Astrocyte (in vitro differentiated cells and primary cell): ENCODE data around the gene IL17RE. TPM values are rescaled to one million over a fixed set of nuclear protein-coding genes. Genes with fewer than 3 reads are reported as not detected.

ENCODE experiments used
- DNase-seq: peaks from one replicate; pipeline ENCODE4 v3.0.0-alpha.2; 2010; ENCODE audit warnings: low read depth
- FAIRE-seq: peaks from 2 replicates; lab custom pipeline; 2011; peaks lifted over from hg19 to GRCh38; lab: Jason Lieb, UNC
- H2AFZ ChIP-seq: 2 replicates; pipeline ENCODE4 v1.6.0; 2012; ENCODE audit warnings: low read depth, low read length, inconsistent platforms
- H3K27ac ChIP-seq: 2 replicates; pipeline ENCODE4 v1.5.1; 2011; ENCODE audit warnings: low read depth, low read length, inconsistent platforms
- H3K27me3 ChIP-seq: 2 replicates; pipeline ENCODE4 v1.6.0; 2011; ENCODE audit warnings: low read length, inconsistent platforms; ENCODE audit not compliant: insufficient read depth
- H3K36me3 ChIP-seq: 2 replicates; pipeline ENCODE4 v1.5.1; 2011; ENCODE audit warnings: low read length, inconsistent platforms; ENCODE audit not compliant: insufficient read depth
- H3K4me1 ChIP-seq: 2 replicates; pipeline ENCODE4 v1.5.1; 2011; ENCODE audit warnings: low read length, inconsistent platforms; ENCODE audit not compliant: insufficient read depth
- H3K4me2 ChIP-seq: 2 replicates; pipeline ENCODE4 v1.6.0; 2012; ENCODE audit warnings: low read length, inconsistent platforms
- H3K4me3 ChIP-seq: 2 replicates; pipeline ENCODE4 v1.5.1; 2011; ENCODE audit warnings: low read depth, mild to moderate bottlenecking, low read length, inconsistent platforms; ENCODE audit not compliant: insufficient read depth
- H3K79me2 ChIP-seq: 2 replicates; pipeline ENCODE4 v1.6.0; 2012; ENCODE audit warnings: mild to moderate bottlenecking, low read length, inconsistent platforms; ENCODE audit not compliant: insufficient read depth
- H3K9ac ChIP-seq: 2 replicates; pipeline ENCODE4 v1.6.0; 2012; ENCODE audit warnings: mild to moderate bottlenecking, low read length, inconsistent platforms
- H3K9me3 ChIP-seq: 2 replicates; pipeline ENCODE4 v1.5.1; 2012; ENCODE audit warnings: low read depth, mild to moderate bottlenecking, low read length, inconsistent platforms; ENCODE audit not compliant: insufficient read depth
- H4K20me1 ChIP-seq: 2 replicates; pipeline ENCODE4 v1.6.0; 2012; ENCODE audit warnings: low read length, inconsistent platforms; ENCODE audit not compliant: insufficient read depth
- H3K27ac Mint-ChIP-seq: one replicate; pipeline ENCODE4 v1.8.0; 2021; ENCODE audit warnings: mild to moderate bottlenecking, mixed read lengths; ENCODE audit not compliant: unreplicated experiment
- H3K27me3 Mint-ChIP-seq: one replicate; pipeline ENCODE4 v1.8.0; 2021; ENCODE audit warnings: low read depth, mixed read lengths; ENCODE audit not compliant: unreplicated experiment
- H3K36me3 Mint-ChIP-seq: one replicate; pipeline ENCODE4 v1.8.0; 2021; ENCODE audit warnings: low read depth, mixed read lengths; ENCODE audit not compliant: unreplicated experiment
- H3K4me1 Mint-ChIP-seq: one replicate; pipeline ENCODE4 v1.8.0; 2021; ENCODE audit warnings: low read depth, mixed read lengths; ENCODE audit not compliant: unreplicated experiment
- H3K4me3 Mint-ChIP-seq: one replicate; pipeline ENCODE4 v1.8.0; 2021; ENCODE audit warnings: mild to moderate bottlenecking, moderate library complexity, mixed read lengths; ENCODE audit not compliant: unreplicated experiment
- H3K9me3 Mint-ChIP-seq: one replicate; pipeline ENCODE4 v1.8.0; 2021; ENCODE audit warnings: mild to moderate bottlenecking, mixed read lengths; ENCODE audit not compliant: unreplicated experiment
- CTCF ChIP-seq: IDR thresholded peaks from 2 replicates; pipeline ENCODE4 v1.5.1; 2011; ENCODE audit warnings: low read depth, mild to moderate bottlenecking, inconsistent platforms, low read length, moderate library complexity; ENCODE audit not compliant: insufficient read depth
- EZH2 ChIP-seq: IDR thresholded peaks from 2 replicates; pipeline ENCODE4 v1.6.1; 2012; ENCODE audit warnings: mild to moderate bottlenecking, low read length, inconsistent platforms; ENCODE audit not compliant: insufficient read depth
- total RNA-seq: library from RNA; stranded (reverse); gene quantifications from 2 replicates; pipeline ENCODE4 v1.2.1, GENCODE V29; 2021

IL17RE gene
- total RNA-seq, 1 donor from 2014 or later: 4.6 TPM

DNA sequence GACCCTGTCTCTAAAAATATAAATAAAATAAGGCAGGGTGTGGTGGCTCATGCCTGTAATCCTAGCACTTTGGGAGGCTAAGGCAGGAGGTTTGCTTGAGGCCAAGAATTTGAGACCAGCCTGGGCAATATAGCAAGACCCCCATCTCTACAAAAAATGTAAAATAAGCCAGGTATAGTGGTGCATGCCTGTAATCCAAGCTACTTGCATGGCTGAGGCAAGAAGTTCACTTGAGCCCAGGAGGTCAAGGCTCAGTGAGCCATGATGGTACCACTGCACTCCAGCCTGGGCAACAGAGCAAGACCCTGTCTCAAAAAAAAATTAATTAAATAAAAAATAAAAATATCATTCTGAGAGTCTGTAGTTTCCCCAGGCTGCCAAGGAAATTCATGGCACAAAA lies 16.3 kb upstream of the IL17RE start:
- Histone ChIP-seq H3K27me3 (no peaks in the 10 kb centered on the region), H3K4me2 (no peak overlapping the region), H3K9ac (no peak overlapping the region), H3K27ac (no peak overlapping the region), H3K4me1 (peaks cover 10% of the 10 kb centered on the region), H3K4me3 (no peak overlapping the region), H3K9me3 (no peaks in the 10 kb centered on the region), H3K36me3 (no peaks in the 10 kb centered on the region), H2AFZ (no peak overlapping the region), H4K20me1 (no peaks in the 10 kb centered on the region), H3K79me2 (peaks cover 10% of the 10 kb centered on the region)
- no peak for FAIRE-seq
- TF ChIP-seq CTCF (no peak), EZH2 (no peak)
- no peak for DNase-seq
- Mint-ChIP-seq H3K36me3 (no peaks in the 10 kb centered on the region), H3K27me3 (no peaks in the 10 kb centered on the region), H3K9me3 (no peaks in the 10 kb centered on the region), H3K27ac (no peak overlapping the region), H3K4me1 (peaks cover 10% of the 10 kb centered on the region), H3K4me3 (no peak overlapping the region)

GRCh38 chr3:9887480-9887879 lies 15.2 kb upstream of the IL17RE start:
- H3K36me3 Mint-ChIP-seq: peaks cover 3% of the 10 kb centered on the region
- Histone ChIP-seq H3K79me2 (peaks cover 19% of the 10 kb centered on the region), H4K20me1 (peaks cover 3% of the 10 kb centered on the region), H3K27ac (no peak overlapping the region), H3K4me1 (peaks cover 10% of the 10 kb centered on the region), H3K27me3 (no peaks in the 10 kb centered on the region), H2AFZ (no peak overlapping the region), H3K4me3 (no peak overlapping the region), H3K9me3 (no peaks in the 10 kb centered on the region), H3K4me2 (no peak overlapping the region), H3K9ac (no peak overlapping the region), H3K36me3 (peaks cover under 1% of the 10 kb centered on the region)
- H3K27ac Mint-ChIP-seq: no peak overlapping the region
- H3K27me3 Mint-ChIP-seq: no peaks in the 10 kb centered on the region
- H3K4me3 Mint-ChIP-seq: no peak overlapping the region
- DNase-seq (no peak), FAIRE-seq (no peak)
- peaks cover 16% of the 10 kb centered on the region for H3K4me1 Mint-ChIP-seq
- TF ChIP-seq EZH2: no peak
- no peak for TF ChIP-seq CTCF
- no peaks in the 10 kb centered on the region for H3K9me3 Mint-ChIP-seq

- peaks cover 13% of the 10 kb centered on the region for H3K4me1 ChIP-seq
- no peaks in the 10 kb centered on the region for H3K9me3 ChIP-seq
- TF ChIP-seq EZH2: no peak
- TF ChIP-seq CTCF: no peak
- Mint-ChIP-seq H3K27ac (no peak overlapping the region), H3K36me3 (peaks cover 8% of the 10 kb centered on the region), H3K4me1 (peaks cover 17% of the 10 kb centered on the region), H3K9me3 (no peaks in the 10 kb centered on the region), H3K27me3 (no peaks in the 10 kb centered on the region), H3K4me3 (no peak overlapping the region)
- peaks cover 9% of the 10 kb centered on the region for H3K36me3 ChIP-seq
- no peak overlapping the region for H2AFZ ChIP-seq
- no peak overlapping the region for H3K4me2 ChIP-seq
- H3K9ac ChIP-seq: no peak overlapping the region
- no peaks in the 10 kb centered on the region for H3K27me3 ChIP-seq
- FAIRE-seq (no peak), DNase-seq (no peak)
- H3K79me2 ChIP-seq: peaks cover 26% of the 10 kb centered on the region
- H3K4me3 ChIP-seq: no peak overlapping the region
- peaks cover 11% of the 10 kb centered on the region for H4K20me1 ChIP-seq
- H3K27ac ChIP-seq: no peak overlapping the region
Observed at GRCh38 chr3:9888540-9888939, 14.1 kb upstream of the IL17RE start.
